Pulmonary artery endothelial cell (primary cell): Measurements from ENCODE around the gene SFI1. TPM values are rescaled to one million over a fixed set of nuclear protein-coding genes. Genes with fewer than 3 reads are reported as not detected.
"Not testable (repeated sequence)": the region's sequence is repeated elsewhere in the genome, so short reads cannot be mapped to it uniquely, and the experiment has no call there.

Experiments used
- DNase-seq: peaks from one replicate; pipeline ENCODE4 v3.0.0-alpha.2; 2011; ENCODE audit warnings: low read depth, low spot score
- total RNA-seq: library from RNA; depleted of rRNA; stranded (reverse); fragments of >200 nt; gene quantifications from 2 replicates; pipeline ENCODE4 v1.2.3, GENCODE V29; 2014

Gene SFI1
- total RNA-seq, 1 donor from 2014 or later, result 17.8 TPM

GRCh38 chr22:31544481-31545480 is 48.4 kb downstream of the SFI1 start:
- no peak for DNase-seq

GRCh38 chr22:31550871-31551370 is 54.6 kb downstream of the SFI1 start:
- DNase-seq, result no peak

DNA sequence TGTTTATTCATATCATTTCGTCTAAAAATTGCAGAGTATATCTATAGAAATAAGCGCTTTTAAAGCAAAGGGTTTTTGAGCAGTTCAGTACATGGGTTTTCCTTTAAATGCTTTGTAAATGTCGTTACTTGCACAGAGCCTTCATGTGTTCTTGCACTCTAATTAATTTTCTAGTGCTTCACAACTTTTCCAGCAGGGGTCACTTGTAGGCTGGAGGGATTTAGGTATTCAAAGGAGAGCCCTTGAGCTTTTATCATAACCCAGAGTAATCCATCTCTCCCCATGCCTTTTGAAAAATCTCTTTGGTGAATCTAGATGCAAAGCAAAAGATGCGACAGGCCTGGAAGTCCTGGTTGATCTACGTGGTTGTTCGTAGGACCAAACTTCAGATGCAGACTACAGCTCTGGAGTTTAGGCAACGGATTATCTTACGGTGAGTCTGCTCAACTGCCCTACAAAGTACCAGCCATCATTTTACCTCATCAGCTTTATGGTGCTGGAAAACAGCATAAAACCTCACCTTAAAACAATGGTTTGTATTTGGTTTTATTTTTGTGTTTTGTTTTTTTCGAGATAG is 60.4 kb downstream of the SFI1 start:
- no peak for DNase-seq

- not testable (repeated sequence) for DNase-seq
These were observed 62.2 kb downstream of the SFI1 start for GRCh38 chr22:31558546-31558945.

GRCh38 chr22:31561238-31561887 is 65.0 kb downstream of the SFI1 start:
- DNase-seq, result peak; percentile 30

- no peak for DNase-seq
These were observed 65.6 kb downstream of the SFI1 start for GRCh38 chr22:31561970-31562369.

DNA sequence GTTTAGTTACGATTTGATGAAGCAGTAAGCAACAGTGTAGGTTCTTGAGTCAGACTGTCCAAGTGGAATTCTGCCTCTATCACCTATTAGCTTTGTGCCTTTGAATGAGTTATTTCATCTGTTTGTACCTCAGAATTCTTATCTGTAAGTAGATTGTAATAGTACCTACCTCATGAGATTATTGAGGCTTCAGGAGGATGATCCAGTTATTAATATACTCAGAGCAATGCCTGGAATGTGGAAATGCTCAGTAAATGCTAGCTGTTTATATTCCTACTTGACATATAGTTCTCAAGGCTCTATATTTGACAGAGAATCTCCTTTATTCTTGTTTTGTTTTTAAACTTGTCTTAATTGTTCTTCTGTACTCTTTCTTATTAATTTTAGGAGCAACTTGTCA is 70.1 kb downstream of the SFI1 start:
- no peak for DNase-seq

DNA sequence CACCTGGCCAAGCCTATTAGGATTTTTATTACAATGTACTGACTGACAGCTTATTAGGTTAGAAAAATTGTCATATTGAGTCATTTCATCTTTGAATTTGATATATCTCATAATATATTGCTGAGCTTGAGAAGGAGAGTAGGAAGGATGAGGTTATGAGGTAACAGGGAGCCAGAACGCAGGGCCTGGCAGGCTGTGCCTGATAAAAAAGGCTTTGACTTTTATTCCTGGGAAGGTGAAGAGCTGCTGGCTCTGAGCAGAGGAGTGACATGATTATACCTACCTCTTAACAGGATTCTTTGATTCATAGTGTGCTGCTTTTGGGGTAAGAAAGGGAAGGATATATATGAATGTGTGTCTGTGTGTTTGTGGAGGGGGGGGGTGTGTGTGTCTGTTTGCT is 70.9 kb downstream of the SFI1 start:
- no peak for DNase-seq

DNA sequence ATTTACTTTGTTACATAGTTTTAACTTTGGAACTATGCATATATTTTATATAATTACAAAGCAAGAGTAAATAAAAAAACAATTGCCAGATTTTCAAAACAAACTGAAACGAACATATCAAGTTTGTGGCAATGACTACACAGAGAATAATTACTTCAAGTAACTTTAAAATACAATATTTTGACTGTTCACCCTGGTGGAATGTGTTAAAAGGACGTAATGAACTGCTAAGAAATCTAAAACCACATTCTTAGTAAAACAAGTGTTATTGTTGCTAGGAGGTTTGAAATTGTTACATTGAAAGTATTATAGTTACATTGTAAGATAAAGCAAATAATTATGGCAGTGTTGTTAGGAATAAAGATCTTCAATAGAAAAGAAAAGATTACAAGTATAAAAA is 71.4 kb downstream of the SFI1 start:
- no peak for DNase-seq

- DNase-seq, result no peak
These were observed 72.8 kb downstream of the SFI1 start for GRCh38 chr22:31569126-31569525.

DNA sequence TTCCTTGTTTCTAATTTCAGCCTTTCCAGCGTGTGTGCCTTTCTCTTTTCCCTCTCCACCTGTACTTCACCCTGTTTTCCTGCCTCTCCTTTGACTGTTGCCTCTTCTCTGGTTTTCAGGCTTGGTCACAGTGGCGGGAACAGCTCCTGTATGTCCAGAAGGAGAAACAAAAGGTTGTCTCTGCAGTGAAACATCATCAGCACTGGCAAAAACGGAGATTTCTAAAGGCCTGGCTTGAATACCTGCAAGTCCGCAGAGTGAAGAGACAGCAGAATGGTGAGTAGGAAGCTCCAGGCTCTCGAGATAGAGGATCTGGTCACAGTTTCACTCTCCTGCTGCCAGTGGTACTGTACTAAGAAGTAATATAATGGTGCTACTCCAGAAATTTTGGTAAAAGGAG is 76.6 kb downstream of the SFI1 start:
- DNase-seq, result no peak

DNA sequence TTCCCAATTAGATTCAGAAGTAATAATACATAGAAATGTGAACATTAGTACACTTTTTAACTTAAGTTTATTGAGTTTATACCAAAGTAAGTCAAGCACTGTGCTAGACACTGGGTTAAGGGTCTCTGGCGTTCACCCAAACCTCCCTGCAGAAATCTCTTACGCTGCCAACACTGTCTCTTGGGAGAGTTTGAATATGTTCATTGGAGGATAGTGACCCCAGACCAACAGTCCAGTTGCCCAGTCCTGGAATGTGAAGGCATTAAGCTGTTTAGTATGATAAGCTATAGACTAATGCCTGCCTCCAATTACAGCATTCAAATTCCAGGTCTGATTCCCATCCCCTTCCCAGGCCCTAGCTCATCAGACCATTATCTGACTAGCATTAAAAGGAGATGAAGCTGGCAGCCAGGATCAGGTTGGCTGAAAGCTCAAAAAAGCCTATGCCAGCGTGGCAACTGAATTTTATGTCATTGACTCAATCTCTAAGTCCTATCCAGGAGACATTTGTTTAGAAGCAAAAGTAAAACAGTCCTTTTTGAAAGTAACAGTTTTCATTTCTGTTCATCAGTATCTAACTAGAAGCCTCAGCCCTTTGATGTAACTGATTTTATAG is 77.8 kb downstream of the SFI1 start:
- no peak for DNase-seq

DNA sequence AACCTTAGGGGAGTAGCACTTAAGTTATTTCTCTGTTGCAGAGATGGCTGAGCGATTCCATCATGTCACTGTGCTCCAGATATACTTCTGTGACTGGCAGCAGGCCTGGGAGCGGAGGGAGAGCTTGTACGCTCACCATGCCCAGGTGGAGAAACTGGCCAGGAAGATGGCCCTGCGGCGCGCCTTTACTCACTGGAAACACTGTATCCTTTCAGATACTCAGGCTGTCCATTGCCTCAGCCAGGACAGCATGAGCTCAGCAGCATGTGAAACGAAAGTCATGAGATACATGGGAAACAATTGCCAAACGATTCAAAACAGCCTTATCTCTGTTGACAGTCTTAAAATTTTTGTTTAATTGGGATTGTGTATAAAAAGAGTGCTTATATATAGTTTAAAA is 78.9 kb downstream of the SFI1 start:
- no peak for DNase-seq

DNA sequence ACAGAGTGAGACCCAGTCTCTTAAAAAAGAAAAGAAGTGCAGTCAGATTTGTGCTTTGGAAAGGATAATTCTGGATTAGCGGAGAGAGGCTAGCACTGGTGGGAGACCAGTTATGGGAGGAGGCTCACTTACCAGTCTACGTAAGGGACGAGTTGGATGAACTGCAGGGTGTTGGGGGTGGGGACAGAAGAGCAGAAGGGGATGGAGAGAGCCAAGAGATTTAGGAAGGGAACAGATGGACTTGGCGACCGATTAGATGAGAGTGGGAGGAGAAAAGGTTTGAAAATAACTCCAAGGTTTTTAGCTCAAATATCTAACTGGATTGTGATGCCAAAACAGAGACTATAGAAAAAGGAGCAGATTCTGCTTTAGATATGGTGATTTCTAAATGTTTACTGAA is 81.4 kb downstream of the SFI1 start:
- no peak for DNase-seq

- no peak for DNase-seq
These were observed 81.8 kb downstream of the SFI1 start for GRCh38 chr22:31578171-31578570.

- DNase-seq, result no peak
These were observed 83.5 kb downstream of the SFI1 start for GRCh38 chr22:31579835-31580242.

GRCh38 chr22:31583861-31584485 is 87.6 kb downstream of the SFI1 start:
- DNase-seq, result no peak

- no peak for DNase-seq
These were observed 88.4 kb downstream of the SFI1 start for GRCh38 chr22:31584804-31585160.

DNA sequence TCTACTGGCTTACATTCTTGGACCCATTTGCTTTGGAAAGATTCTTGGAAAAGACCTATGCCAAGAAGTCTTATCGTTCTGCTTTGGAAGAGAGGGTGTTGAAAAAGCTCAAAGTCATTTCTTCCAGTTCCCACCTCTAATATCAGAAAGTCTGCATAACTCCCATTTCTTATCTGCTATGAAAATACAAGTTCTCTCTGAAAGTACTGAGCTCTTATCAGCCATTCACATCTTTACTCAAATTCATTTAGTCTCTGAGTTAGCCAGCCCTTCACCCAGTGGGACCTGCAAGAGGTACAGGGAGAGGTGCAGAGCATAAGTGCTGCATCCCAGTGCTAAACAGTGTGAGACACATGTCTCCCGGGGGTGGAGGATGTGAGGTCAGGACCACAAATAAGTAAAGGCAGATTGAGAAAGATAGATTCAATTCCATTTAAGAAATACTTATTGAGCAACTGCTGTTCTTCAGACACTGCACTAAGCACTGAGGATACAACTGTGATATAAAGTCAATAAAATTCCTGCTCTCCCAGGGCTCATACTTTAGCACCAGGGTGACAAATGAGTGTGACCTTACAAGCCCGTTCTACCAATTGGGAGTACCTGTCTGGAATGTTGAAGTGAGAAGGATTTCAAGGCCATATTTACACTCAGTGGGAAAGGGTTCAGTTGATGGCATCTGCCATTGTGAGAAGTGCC is 89.0 kb downstream of the SFI1 start:
- DNase-seq, result no peak

- no peak for DNase-seq
These were observed 90.0 kb downstream of the SFI1 start for GRCh38 chr22:31586137-31586920.
